OCI-LY3 (cell line): ENCODE data around the gene MUC7.

Experiments
- H2AFZ ChIP-seq: fragments of 200-600, 300-600 bp; shearing (Covaris generic); 2 replicates; pipeline ENCODE4 v1.6.0; 2014; ENCODE audit warnings: antibody characterized with exemption, low read depth, low read length
- H3K27ac ChIP-seq: fragments of 200-600, 300-600 bp; sonication (generic); 2 replicates; pipeline ENCODE4 v1.5.1; 2014; ENCODE audit warnings: mild to moderate bottlenecking, low read length, moderate library complexity, mixed read lengths
- H3K27me3 ChIP-seq: fragments of 200-600, 300-600 bp; sonication (generic); 2 replicates; pipeline ENCODE4 v1.6.1; 2014; ENCODE audit warnings: low read depth, low read length, mixed read lengths
- H3K36me3 ChIP-seq: fragments of 200-600, 300-600 bp; sonication (generic); replicated peaks from 2 replicates; pipeline ENCODE3; 2014; ENCODE audit warnings: low read depth, low read length, mixed read lengths
- H3K4me1 ChIP-seq: fragments of 300-600, 200-600 bp; sonication (generic); 2 replicates; pipeline ENCODE4 v1.6.1; 2014; ENCODE audit warnings: low read length, mixed read lengths
- H3K4me2 ChIP-seq: fragments of 200-600, 300-600 bp; sonication (generic); 2 replicates; pipeline ENCODE4 v1.6.1; 2014; ENCODE audit warnings: low read length, mixed read lengths
- H3K4me3 ChIP-seq: fragments of 300-600, 200-600 bp; sonication (generic); 2 replicates; pipeline ENCODE4 v1.5.1; 2014; ENCODE audit warnings: antibody characterized with exemption, mild to moderate bottlenecking, low read length, moderate library complexity
- H3K79me2 ChIP-seq: fragments of 300-600, 200-600 bp; shearing (Covaris generic); 2 replicates; pipeline ENCODE4 v1.6.1; 2014; ENCODE audit warnings: mild to moderate bottlenecking, low read length, mixed read lengths
- H3K9ac ChIP-seq: fragments of 300-600, 200-600 bp; shearing (Covaris generic); 2 replicates; pipeline ENCODE4 v1.6.0; 2014; ENCODE audit warnings: mild to moderate bottlenecking, low read length, moderate library complexity
- H3K9me3 ChIP-seq: fragments of 200-600, 300-600 bp; shearing (Covaris generic); 2 replicates; pipeline ENCODE4 v1.6.1; 2014; ENCODE audit warnings: low read length, mixed read lengths; ENCODE audit not compliant: insufficient read depth
- H4K20me1 ChIP-seq: fragments of 200-600, 300-600 bp; sonication (generic); 2 replicates; pipeline ENCODE4 v1.6.1; 2016; ENCODE audit warnings: low read length, mixed read lengths; ENCODE audit not compliant: insufficient read depth
- CTCF ChIP-seq: fragments of 200-600, 300-600 bp; sonication (generic); IDR thresholded peaks from 2 replicates; pipeline ENCODE4 v1.5.1; 2014; ENCODE audit warnings: antibody characterized with exemption, low read length, low read depth
- EZH2phosphoT487 ChIP-seq: fragments of 200-600 bp; shearing (Covaris generic); IDR thresholded peaks from 2 replicates; pipeline ENCODE4 v1.6.1; 2018; ENCODE audit warnings: antibody characterized with exemption, mixed run types, low read depth

The MUC7 gene

DNA sequence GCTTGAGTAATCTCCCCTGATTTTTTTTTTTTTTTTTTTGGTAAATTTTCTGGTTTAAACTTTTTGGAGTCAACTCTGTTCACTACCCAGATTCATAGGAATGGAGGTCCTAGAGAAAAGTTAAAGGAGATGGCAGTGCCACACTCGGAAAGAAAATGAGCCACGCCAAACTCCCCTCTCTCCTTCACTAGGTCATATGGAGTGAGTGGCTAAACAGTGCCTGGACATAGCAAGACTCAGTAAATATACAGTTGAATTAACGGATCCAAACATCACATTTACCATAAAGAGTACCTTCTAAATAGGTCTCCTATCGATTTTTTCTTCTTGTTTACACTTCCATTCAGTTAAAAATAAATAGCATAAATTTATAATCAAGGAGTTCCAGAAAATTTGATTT is 32.7 kb downstream of the MUC7 start:
- no peaks in the 10 kb centered on the region for H3K9me3 ChIP-seq
- H3K36me3 ChIP-seq, result no peaks in the 10 kb centered on the region
- H3K9ac ChIP-seq, result no peak overlapping the region
- peaks cover 10% of the 10 kb centered on the region; the same call in 1 of the 2 replicates for H3K27me3 ChIP-seq
- H3K4me1 ChIP-seq, result peaks cover 3% of the 10 kb centered on the region; the same call in 1 of the 2 replicates
- peak overlapping the region; percentile 32 for H3K4me3 ChIP-seq
- H3K79me2 ChIP-seq, result no peaks in the 10 kb centered on the region
- H3K27ac ChIP-seq, result no peak overlapping the region
- H2AFZ ChIP-seq, result 0 out of 2 replicates have a peak overlapping the region, but pooled peaks have one; percentile 14
- H3K4me2 ChIP-seq, result peak overlapping the region; percentile 55
- TF ChIP-seq CTCF, result no peak
- TF ChIP-seq EZH2phosphoT487, result no peak
- H4K20me1 ChIP-seq, result no peaks in the 10 kb centered on the region

- no peak overlapping the region for H3K27ac ChIP-seq
- H3K36me3 ChIP-seq, result no peaks in the 10 kb centered on the region
- peak overlapping the region; percentile 32 for H3K4me3 ChIP-seq
- peak; percentile 97 for TF ChIP-seq CTCF
- TF ChIP-seq EZH2phosphoT487, result no peak
- no peaks in the 10 kb centered on the region for H4K20me1 ChIP-seq
- peak overlapping the region; percentile 55 for H3K4me2 ChIP-seq
- peaks cover 3% of the 10 kb centered on the region; the same call in 1 of the 2 replicates for H3K4me1 ChIP-seq
- H3K9me3 ChIP-seq, result no peaks in the 10 kb centered on the region
- H3K9ac ChIP-seq, result no peak overlapping the region
- H3K79me2 ChIP-seq, result no peaks in the 10 kb centered on the region
- peaks cover 10% of the 10 kb centered on the region; the same call in 1 of the 2 replicates for H3K27me3 ChIP-seq
- 0 out of 2 replicates have a peak overlapping the region, but pooled peaks have one; percentile 14 for H2AFZ ChIP-seq
These were observed 33.3 kb downstream of the MUC7 start for GRCh38 chr4:70505151-70505748.

GRCh38 chr4:70508801-70509200 is 36.8 kb downstream of the MUC7 start:
- Histone ChIP-seq H3K9ac (no peak overlapping the region), H2AFZ (no peak overlapping the region), H3K27me3 (peaks cover 10% of the 10 kb centered on the region; the same call in 1 of the 2 replicates), H3K4me2 (no peak overlapping the region), H3K4me3 (no peak overlapping the region), H3K27ac (no peak overlapping the region), H3K79me2 (no peaks in the 10 kb centered on the region), H3K36me3 (no peaks in the 10 kb centered on the region), H3K9me3 (no peaks in the 10 kb centered on the region), H3K4me1 (peaks cover 3% of the 10 kb centered on the region; the same call in 1 of the 2 replicates), H4K20me1 (no peaks in the 10 kb centered on the region)
- TF ChIP-seq CTCF, result no peak
- no peak for TF ChIP-seq EZH2phosphoT487

DNA sequence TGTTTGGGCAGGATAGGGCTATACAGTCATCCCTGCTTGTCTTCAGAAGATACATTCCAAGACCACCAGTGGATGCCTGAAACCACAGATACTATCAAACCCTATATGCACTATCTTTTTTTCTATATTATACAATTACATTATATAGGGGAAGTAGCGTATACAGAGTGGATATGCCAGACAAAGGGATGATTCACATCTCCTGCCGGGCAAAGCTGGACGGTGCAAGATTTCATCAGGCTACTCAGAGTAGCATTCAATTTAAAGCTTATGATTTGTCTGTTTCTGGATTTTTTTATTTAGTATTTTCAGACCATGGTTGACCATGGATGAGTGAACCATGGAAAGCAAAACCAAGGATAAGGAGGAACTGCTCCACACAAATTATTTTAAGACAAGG is 39.4 kb downstream of the MUC7 start:
- TF ChIP-seq CTCF (no peak), EZH2phosphoT487 (no peak)
- no peaks in the 10 kb centered on the region for H3K36me3 ChIP-seq
- no peaks in the 10 kb centered on the region for H4K20me1 ChIP-seq
- H3K27ac ChIP-seq, result no peak overlapping the region
- no peak overlapping the region for H3K9ac ChIP-seq
- no peaks in the 10 kb centered on the region for H3K9me3 ChIP-seq
- H3K4me2 ChIP-seq, result no peak overlapping the region
- no peak overlapping the region for H3K4me3 ChIP-seq
- no peaks in the 10 kb centered on the region for H3K4me1 ChIP-seq
- H3K79me2 ChIP-seq, result no peaks in the 10 kb centered on the region
- no peak overlapping the region for H2AFZ ChIP-seq
- H3K27me3 ChIP-seq, result peaks cover 7% of the 10 kb centered on the region; the same call in 1 of the 2 replicates
